A549 (cell line): ENCODE results near the gene CCSER1. TPM values are rescaled to one million over a fixed set of nuclear protein-coding genes. Genes with fewer than 3 reads are reported as not detected.

Experiments used
- ATAC-seq, 2 experiments: fragments of 200-7000 bp in 1 of 2; fragments of >200 bp in 1 of 2; cut with Nextera tagmentation in 1 of 2; cut with Tn5 transposase in 1 of 2; 3 replicates each; pipeline versions ENCODE4 v1.8.0 to v1.9.1; 2018 to 2020; ENCODE audit warnings: mild to moderate bottlenecking in 1 of 2, moderate library complexity in 1 of 2
- CTCF ChIA-PET: fragments of 300-600 bp; sonication (Branson Sonifier 250); formaldehyde crosslinking; extraction: SDS; loops from one replicate; lab custom pipeline; 2021; ENCODE audit warnings: antibody characterized with exemption, inconsistent platforms; lab: Yijun Ruan, JAX
- POLR2A ChIA-PET: fragments of 350-600 bp; formaldehyde crosslinking; extraction: SDS; loops from one replicate; lab custom pipeline; 2021; ENCODE audit warnings: antibody characterized with exemption, inconsistent platforms; lab: Yijun Ruan, JAX
- DNase-seq, 2 experiments: peaks; one replicate each; pipeline versions ENCODE4 v3.0.0 to v3.0.0-alpha.2; 2011 to 2016; ENCODE audit warnings: low read depth in 1 of 2, low spot score in 1 of 2
- FAIRE-seq: peaks from 2 replicates; lab custom pipeline; 2011; peaks lifted over from hg19 to GRCh38; lab: Jason Lieb, UNC
- H3K27ac ChIP-seq, 2 experiments: fragments of >200 bp; sonication (Bioruptor Twin); formaldehyde crosslinking; 3 replicates each; pipeline ENCODE4 v1.5.1; 2016 to 2017
- H3K4me1 ChIP-seq: fragments of >200 bp; sonication (Bioruptor Twin); formaldehyde crosslinking; 3 replicates; pipeline ENCODE4 v1.6.1; 2016
- H3K4me2 ChIP-seq: fragments of >200 bp; sonication (Bioruptor Twin); formaldehyde crosslinking; 3 replicates; pipeline ENCODE4 v1.6.1; 2016
- H3K4me3 ChIP-seq: fragments of >200 bp; sonication (Bioruptor Twin); formaldehyde crosslinking; 3 replicates; pipeline ENCODE4 v1.5.1; 2016
- H3K9me3 ChIP-seq: fragments of >200 bp; sonication (Bioruptor Twin); formaldehyde crosslinking; 3 replicates; pipeline ENCODE4 v1.6.1; 2016
- BCL3 ChIP-seq: fragments of >200 bp; sonication (Bioruptor Twin); formaldehyde crosslinking; IDR thresholded peaks from 3 replicates; pipeline ENCODE4 v1.6.1; 2016
- BHLHE40 ChIP-seq: IDR thresholded peaks from 2 replicates; pipeline ENCODE4 v1.6.1; 2012; ENCODE audit warnings: low read depth, low read length, inconsistent platforms
- CEBPB ChIP-seq, 2 experiments: fragments of >200 bp in 1 of 2; sonication (Bioruptor Twin) in 1 of 2; formaldehyde crosslinking in 1 of 2; IDR thresholded peaks; 2 replicates each; pipeline ENCODE4 v1.6.1; 2012 to 2016
- CHD4 ChIP-seq: fragments of 200-600 bp; sonication (generic); IDR thresholded peaks from 2 replicates; pipeline ENCODE4 v1.6.1; 2016; ENCODE audit warnings: antibody characterized with exemption, mild to moderate bottlenecking, borderline replicate concordance
- E2F6 ChIP-seq: IDR thresholded peaks from 2 replicates; pipeline ENCODE4 v1.6.1; 2012; ENCODE audit warnings: low read depth, borderline replicate concordance
- EHF ChIP-seq: fragments of 250-450 bp; sonication (Bioruptor Pico); IDR thresholded peaks from 2 replicates; pipeline ENCODE4 v1.5.0; 2020; ENCODE audit warnings: mild to moderate bottlenecking
- EP300 ChIP-seq, 2 experiments: fragments of >200 bp; sonication (Bioruptor Twin); formaldehyde crosslinking; IDR thresholded peaks; 2 replicates in 1 of 2; 3 replicates in 1 of 2; pipeline ENCODE4 v1.6.1; 2016 to 2017
- FOXS1 ChIP-seq: fragments of 250-450 bp; sonication (Bioruptor Pico); IDR thresholded peaks from 2 replicates; pipeline ENCODE4 v1.5.0; 2020; ENCODE audit warnings: mild to moderate bottlenecking, moderate library complexity
- GATA3 ChIP-seq: IDR thresholded peaks from 2 replicates; pipeline ENCODE4 v1.6.1; 2012; ENCODE audit warnings: borderline replicate concordance
- HDAC2 ChIP-seq: fragments of 200-600 bp; sonication (generic); IDR thresholded peaks from 2 replicates; pipeline ENCODE4 v1.6.1; 2016
- HES2 ChIP-seq: fragments of >200 bp; sonication (Bioruptor Twin); formaldehyde crosslinking; IDR thresholded peaks from 2 replicates; pipeline ENCODE4 v1.6.1; 2016
- HEYL ChIP-seq: fragments of 250-450 bp; sonication (Bioruptor Pico); IDR thresholded peaks from 2 replicates; pipeline ENCODE4 v1.8.0; 2021; ENCODE audit warnings: mild to moderate bottlenecking, moderate library complexity
- HOXB13 ChIP-seq: fragments of 250-450 bp; sonication (Bioruptor Pico); IDR thresholded peaks from 2 replicates; pipeline ENCODE4 v1.5.0; 2020; ENCODE audit warnings: low read depth, mild to moderate bottlenecking, moderate library complexity
- JUNB ChIP-seq: fragments of >200 bp; sonication (Bioruptor Twin); formaldehyde crosslinking; IDR thresholded peaks from 2 replicates; pipeline ENCODE4 v1.6.1; 2016
- KDM5A ChIP-seq: fragments of 200-600 bp; sonication (generic); IDR thresholded peaks from 2 replicates; pipeline ENCODE4 v1.6.1; 2016; ENCODE audit warnings: antibody characterized with exemption, mild to moderate bottlenecking
- MAFK ChIP-seq: fragments of 450-650 bp; IDR thresholded peaks from 2 replicates; pipeline ENCODE4 v1.6.1; 2014; ENCODE audit not compliant: partially characterized antibody
- MAX ChIP-seq: IDR thresholded peaks from 2 replicates; pipeline ENCODE4 v1.6.1; 2012
- MYC ChIP-seq: IDR thresholded peaks from 2 replicates; pipeline ENCODE4 v1.6.1; 2012; ENCODE audit warnings: mild to moderate bottlenecking, inconsistent platforms, low read length, improper control_type of control experiment, borderline replicate concordance
- NFE2L2 ChIP-seq: fragments of 150-350 bp; conservative IDR thresholded peaks from 2 replicates; pipeline ENCODE4 v1.6.1; 2014; ENCODE audit warnings: low read length
- NPAS2 ChIP-seq: fragments of 250-450 bp; sonication (Bioruptor Pico); IDR thresholded peaks from 2 replicates; pipeline ENCODE4 v1.8.0; 2022; ENCODE audit warnings: mild to moderate bottlenecking, moderate library complexity, borderline replicate concordance
- PHF8 ChIP-seq: fragments of 200-600 bp; sonication (generic); IDR thresholded peaks from 2 replicates; pipeline ENCODE4 v1.6.1; 2016; ENCODE audit warnings: low read depth, mild to moderate bottlenecking, antibody characterized with exemption, moderate library complexity, borderline replicate concordance
- POLR2A ChIP-seq: IDR thresholded peaks from 2 replicates; pipeline ENCODE4 v1.6.1; 2012; ENCODE audit warnings: mild to moderate bottlenecking, low read length
- POLR2AphosphoS2 ChIP-seq: conservative IDR thresholded peaks from 2 replicates; pipeline ENCODE4 v1.6.1; 2012; ENCODE audit warnings: low read length, improper control_type of control experiment, inconsistent platforms
- RCOR1 ChIP-seq: fragments of 150-350 bp; IDR thresholded peaks from 2 replicates; pipeline ENCODE4 v1.6.1; 2014; ENCODE audit warnings: antibody characterized with exemption, low read length, low read depth
- REST ChIP-seq: fragments of 200-600 bp; sonication (generic); IDR thresholded peaks from 2 replicates; pipeline ENCODE4 v1.6.1; 2016; ENCODE audit warnings: antibody characterized with exemption, mild to moderate bottlenecking, moderate library complexity
- RNF2 ChIP-seq: fragments of 200-600 bp; sonication (generic); IDR thresholded peaks from 2 replicates; pipeline ENCODE4 v1.6.1; 2016; ENCODE audit warnings: low read depth, mild to moderate bottlenecking, antibody characterized with exemption, moderate library complexity, borderline replicate concordance
- SREBF2 ChIP-seq: fragments of 450-650 bp; IDR thresholded peaks from 2 replicates; pipeline ENCODE4 v1.6.1; 2014; ENCODE audit warnings: mild to moderate bottlenecking, moderate library complexity
- ZNF302 ChIP-seq: fragments of 250-450 bp; sonication (Bioruptor Pico); IDR thresholded peaks from 2 replicates; pipeline ENCODE4 v1.9.0; 2021; ENCODE audit warnings: inconsistent platforms, mild to moderate bottlenecking, moderate library complexity
- ZSCAN20 ChIP-seq: fragments of 250-450 bp; sonication (Bioruptor Pico); IDR thresholded peaks from 2 replicates; pipeline ENCODE4 v1.8.0; 2022; ENCODE audit warnings: mild to moderate bottlenecking, moderate library complexity
- WGBS: methylation state at CpG from one replicate; pipeline ENCODE4 v1.1.6; 2017; ENCODE audit errors: missing lambda C conversion rate; 5-methylcytosine and 5-hydroxymethylcytosine counted together
- polyA plus RNA-seq, 4 experiments: library from polyadenylated mRNA; depleted of rRNA in 3 of 4; stranded (reverse); fragments of >200 nt; fragmentation: RNase III in 1 of 4; extraction: RNeasy Plus Mini Kit Qiagen cat#74134 plus additional on column Dnase treatment in 1 of 4; gene quantifications; 2 replicates in 3 of 4; 3 replicates in 1 of 4; pipeline ENCODE4 v1.2.3, GENCODE V29; 2011 to 2017

CCSER1 gene
- polyA plus RNA-seq, 2 of the 4 experiments (the other 2 are of a cell fraction) = 0.06 TPM; not detected in 1

GRCh38 chr4:90112715-90113114, 14.5 kb upstream of the CCSER1 start (continued):
- no peak for TF ChIP-seq BHLHE40
- TF ChIP-seq HDAC2 = no peak
- no peak for TF ChIP-seq HEYL
- TF ChIP-seq MAX = no peak

GRCh38 chr4:90113881-90114457, 13.2 kb upstream of the CCSER1 start:
- FAIRE-seq = no peak
- TF ChIP-seq HES2 = no peak
- no peak for TF ChIP-seq RCOR1
- TF ChIP-seq NFE2L2 = no peak
- no peak for TF ChIP-seq MAFK
- no peak for TF ChIP-seq ZSCAN20 (CRISPR knock-in tag)
- no peak for TF ChIP-seq HOXB13 (CRISPR knock-in tag)
- TF ChIP-seq JUNB = no peak
- no peak for TF ChIP-seq CEBPB (IDR thresholded peaks at IDR 0.05)
- no peak for TF ChIP-seq GATA3
- no peak for TF ChIP-seq RNF2
- TF ChIP-seq EHF (CRISPR knock-in tag) = no peak
- TF ChIP-seq E2F6 = no peak
- no peak for TF ChIP-seq HDAC2
- TF ChIP-seq POLR2A = no peak
- TF ChIP-seq BCL3 = no peak
- Histone ChIP-seq H3K9me3 (no peaks in the 10 kb centered on the region), H3K4me3 (no peak overlapping the region), H3K4me2 (no peak overlapping the region), H3K4me1 (no peaks in the 10 kb centered on the region), H3K27ac (no peak overlapping the region)
- ChIA-PET POLR2A (no interaction called here), CTCF (no interaction called here)
- DNase-seq = no peak
- 40% methylated on average over 1 of the region's 2 CpGs for WGBS
- ATAC-seq = no peak

GRCh38 chr4:90118527-90119195, 8.5 kb upstream of the CCSER1 start:
- H3K4me1 ChIP-seq = no peaks in the 10 kb centered on the region
- no peaks in the 10 kb centered on the region for H3K9me3 ChIP-seq
- no peak overlapping the region for H3K4me2 ChIP-seq
- WGBS = 38% methylated on average over 4 of the region's 4 CpGs
- no peak for DNase-seq
- no peak for ATAC-seq
- no peak overlapping the region for H3K27ac ChIP-seq
- FAIRE-seq = no peak
- POLR2A ChIA-PET = no interaction called here
- H3K4me3 ChIP-seq = no peak overlapping the region
- CTCF ChIA-PET = no interaction called here
- TF ChIP-seq NPAS2 (CRISPR knock-in tag) (no peak), POLR2AphosphoS2 (no peak), SREBF2 (no peak), HDAC2 (no peak), FOXS1 (CRISPR knock-in tag) (no peak), ZNF302 (no peak), CHD4 (no peak), MYC (no peak), EP300 (IDR thresholded peaks at IDR 0.05) (no peak), GATA3 (no peak), HOXB13 (CRISPR knock-in tag) (no peak), POLR2A (no peak), PHF8 (no peak), REST (no peak), HES2 (no peak), KDM5A (no peak)
